ENCODE data around the gene RHOBTB3.

GRCh38 chr5:95818181-95819147, 87.3 kb downstream of the RHOBTB3 start:
- TF ChIP-seq CTCF (IDR thresholded peaks at IDR 0.05): no peak
- TF ChIP-seq POLR2A (IDR thresholded peaks at IDR 0.05): no peak
